H1 (cell line): Measurements from ENCODE around the gene DUS1L. TPM values are rescaled to one million over a fixed set of nuclear protein-coding genes. Genes with fewer than 3 reads are reported as not detected.

Source experiments
- CTCF ChIA-PET: fragments of 300-600 bp; sonication (Branson Sonifier 250); formaldehyde crosslinking; loops from one replicate; lab custom pipeline; 2021; ENCODE audit not compliant: partially characterized antibody; lab: Charles Lee
- POLR2A ChIA-PET: fragments of 300-600 bp; sonication (Branson Sonifier 250); formaldehyde crosslinking; loops from one replicate; lab custom pipeline; 2021; ENCODE audit warnings: inconsistent platforms; ENCODE audit not compliant: partially characterized antibody; lab: Charles Lee
- DNase-seq, 2 experiments: peaks; one replicate each; pipeline versions ENCODE4 v3.0.0 to v3.0.0-alpha.2; 2010 to 2022; ENCODE audit warnings: low spot score in 2 of 2, low read depth in 1 of 2, mixed read lengths in 1 of 2
- FAIRE-seq: peaks from 2 replicates; lab custom pipeline; 2011; peaks lifted over from hg19 to GRCh38; lab: Jason Lieb, UNC
- H2AFZ ChIP-seq: 2 replicates; pipeline ENCODE4 v1.8.1; 2012; ENCODE audit warnings: low read length, inconsistent platforms
- H2AK5ac ChIP-seq: 2 replicates; pipeline ENCODE4 v1.6.1; 2013; ENCODE audit warnings: low read depth, low read length
- H2BK120ac ChIP-seq: replicated peaks from 2 replicates; pipeline ENCODE3; 2013; ENCODE audit warnings: low read depth, low read length, inconsistent platforms
- H2BK12ac ChIP-seq: 2 replicates; pipeline ENCODE4 v1.6.1; 2013; ENCODE audit warnings: low read depth, low read length
- H2BK15ac ChIP-seq: 2 replicates; pipeline ENCODE4 v1.6.1; 2013; ENCODE audit warnings: low read length
- H2BK20ac ChIP-seq: 2 replicates; pipeline ENCODE4 v1.6.1; 2013; ENCODE audit warnings: low read length
- H2BK5ac ChIP-seq: 2 replicates; pipeline ENCODE4 v1.6.1; 2013; ENCODE audit warnings: low read depth, low read length
- H3K14ac ChIP-seq: 2 replicates; pipeline ENCODE4 v1.6.1; 2013; ENCODE audit warnings: inconsistent platforms; ENCODE audit not compliant: insufficient read length
- H3K18ac ChIP-seq: 2 replicates; pipeline ENCODE4 v1.6.1; 2013; ENCODE audit warnings: low read length; ENCODE audit errors: extremely low read depth
- H3K23ac ChIP-seq: 2 replicates; pipeline ENCODE4 v1.6.1; 2013; ENCODE audit warnings: inconsistent platforms; ENCODE audit not compliant: insufficient read length
- H3K23me2 ChIP-seq: 2 replicates; pipeline ENCODE4 v1.6.1; 2013; ENCODE audit warnings: low read depth, low read length
- H3K27ac ChIP-seq: 2 replicates; pipeline ENCODE4 v1.6.1; 2011; ENCODE audit warnings: low read depth, low read length, inconsistent platforms
- H3K27me3 ChIP-seq, 4 experiments: replicated peaks in 1 of 4; 1 replicate in 1 of 4; 2 replicates in 3 of 4; pipeline versions ENCODE4 v1.6.1 to v1.8.1; 2011 to 2013; ENCODE audit warnings: low read length in 3 of 4, mild to moderate bottlenecking in 3 of 4, inconsistent platforms in 2 of 4, mixed read lengths in 2 of 4, moderate library complexity in 1 of 4; ENCODE audit not compliant: control insufficient read depth in 3 of 4, insufficient read depth in 3 of 4; ENCODE audit errors: extremely low read depth in 1 of 4
- H3K36me3 ChIP-seq, 4 experiments: 2 replicates each; pipeline versions ENCODE4 v1.6.1 to v1.8.1; 2011 to 2013; ENCODE audit warnings: mild to moderate bottlenecking in 4 of 4, low read length in 3 of 4, moderate library complexity in 2 of 4, control low read depth in 1 of 4, inconsistent platforms in 1 of 4; ENCODE audit not compliant: insufficient read depth in 4 of 4, control insufficient read depth in 2 of 4
- H3K4ac ChIP-seq: replicated peaks from 2 replicates; pipeline ENCODE3; 2013; ENCODE audit warnings: low read length, low read depth, mixed read lengths, inconsistent platforms; ENCODE audit not compliant: insufficient read length
- H3K4me1 ChIP-seq, 4 experiments: replicated peaks in 1 of 4; 1 replicate in 1 of 4; 2 replicates in 3 of 4; pipeline versions ENCODE4 v1.6.1 to v1.8.1; 2011 to 2013; ENCODE audit warnings: low read length in 3 of 4, inconsistent platforms in 2 of 4, mixed read lengths in 1 of 4; ENCODE audit not compliant: insufficient read depth in 4 of 4, control insufficient read depth in 3 of 4
- H3K4me2 ChIP-seq, 2 experiments: 2 replicates each; pipeline versions ENCODE4 v1.6.1 to v1.8.1; 2011 to 2013; ENCODE audit warnings: low read depth in 2 of 2, low read length in 2 of 2, control low read depth in 1 of 2, inconsistent platforms in 1 of 2, mild to moderate bottlenecking in 1 of 2; ENCODE audit not compliant: insufficient read depth in 1 of 2
- H3K4me3 ChIP-seq, 4 experiments: fragments of 200-600, 300-600 bp in 1 of 4; sonication (generic), shearing (Covaris generic), sonication (Bioruptor Twin) in 1 of 4; 2 replicates each; pipeline versions ENCODE4 v1.5.1 to v1.8.1; 2011 to 2016; ENCODE audit warnings: low read length in 4 of 4, low read depth in 3 of 4, control low read depth in 2 of 4, inconsistent platforms in 2 of 4, mild to moderate bottlenecking in 2 of 4, mixed read lengths in 1 of 4, moderate library complexity in 1 of 4; ENCODE audit not compliant: insufficient read depth in 2 of 4; ENCODE audit errors: extremely low read depth in 1 of 4
- H3K56ac ChIP-seq: replicated peaks from 2 replicates; pipeline ENCODE3; 2013; ENCODE audit warnings: low read depth, mild to moderate bottlenecking, mixed read lengths, low read length, inconsistent platforms; ENCODE audit not compliant: insufficient read length
- H3K79me1 ChIP-seq: 2 replicates; pipeline ENCODE4 v1.6.1; 2013; ENCODE audit warnings: low read depth, low read length, control low read depth
- H3K79me2 ChIP-seq, 2 experiments: 2 replicates each; pipeline versions ENCODE4 v1.6.1 to v1.8.1; 2012 to 2013; ENCODE audit warnings: low read length in 2 of 2, mild to moderate bottlenecking in 2 of 2, inconsistent platforms in 1 of 2; ENCODE audit not compliant: insufficient read depth in 2 of 2, control insufficient read depth in 1 of 2
- H3K9ac ChIP-seq, 4 experiments: replicated peaks in 1 of 4; 1 replicate in 1 of 4; 2 replicates in 3 of 4; pipeline versions ENCODE4 v1.6.1 to v1.8.1; 2011 to 2013; ENCODE audit warnings: low read depth in 3 of 4, low read length in 3 of 4, control low read depth in 2 of 4, mild to moderate bottlenecking in 2 of 4, moderate library complexity in 2 of 4, inconsistent platforms in 1 of 4; ENCODE audit errors: extremely low read depth in 1 of 4
- H3K9me3 ChIP-seq, 2 experiments: 2 replicates each; pipeline versions ENCODE4 v1.6.1 to v1.8.1; 2012 to 2013; ENCODE audit warnings: mild to moderate bottlenecking in 2 of 2, moderate library complexity in 2 of 2, control low read depth in 1 of 2, inconsistent platforms in 1 of 2, low read depth in 1 of 2, low read length in 1 of 2, mixed read lengths in 1 of 2; ENCODE audit not compliant: insufficient read depth in 2 of 2
- H4K20me1 ChIP-seq, 2 experiments: replicated peaks in 1 of 2; 2 replicates each; pipeline versions ENCODE3 to v1.8.1; 2011 to 2013; ENCODE audit warnings: inconsistent platforms in 2 of 2, low read length in 2 of 2, mild to moderate bottlenecking in 1 of 2; ENCODE audit not compliant: insufficient read depth in 2 of 2, control insufficient read depth in 1 of 2
- H4K5ac ChIP-seq: 2 replicates; pipeline ENCODE4 v1.6.1; 2013; ENCODE audit warnings: low read length, low read depth, mixed read lengths, inconsistent platforms; ENCODE audit not compliant: insufficient read length
- H4K8ac ChIP-seq: 2 replicates; pipeline ENCODE4 v1.8.0; 2013; ENCODE audit warnings: mild to moderate bottlenecking, moderate library complexity, low read length, inconsistent platforms; ENCODE audit not compliant: insufficient read depth; ENCODE audit errors: extremely low read depth
- H4K91ac ChIP-seq: replicated peaks from 2 replicates; pipeline ENCODE3; 2013; ENCODE audit warnings: low read length, mixed read lengths, inconsistent platforms; ENCODE audit not compliant: insufficient read length
- CHD1 ChIP-seq: IDR thresholded peaks from 2 replicates; pipeline ENCODE4 v1.6.1; 2012; ENCODE audit warnings: low read depth, low read length, improper control_type of control experiment
- SP2 ChIP-seq: IDR thresholded peaks from 2 replicates; pipeline ENCODE4 v1.6.1; 2012; ENCODE audit warnings: mild to moderate bottlenecking, low read length, inconsistent platforms
- SRF ChIP-seq: IDR thresholded peaks from 2 replicates; pipeline ENCODE4 v1.6.1; 2011; ENCODE audit warnings: mild to moderate bottlenecking, low read depth, low read length, moderate library complexity
- WGBS, 2 experiments: shearing (Covaris generic) in 1 of 2; methylation state at CpG; one replicate each; pipeline versions ENCODE4 v1.1.6 to v1.1.7; 2013 to 2015; ENCODE audit warnings: low lambda C conversion rate in 2 of 2, mixed read lengths in 2 of 2, inconsistent platforms in 1 of 2, low coverage in 1 of 2, missing lambda C conversion rate in 1 of 2; ENCODE audit not compliant: insufficient replicate concordance in 2 of 2, insufficient coverage in 1 of 2, insufficient read length in 1 of 2; ENCODE audit errors: extremely low coverage in 1 of 2, missing lambda C conversion rate in 1 of 2; 5-methylcytosine and 5-hydroxymethylcytosine counted together
- polyA plus RNA-seq, 7 experiments: library from polyadenylated mRNA; depleted of rRNA in 3 of 7; stranded (reverse) in 5 of 7; unstranded in 2 of 7; fragments of >200 nt in 5 of 7; fragments of 200-250 nt in 2 of 7; gene quantifications; 1 replicate in 5 of 7; 2 replicates in 1 of 7; 4 replicates in 1 of 7; pipeline versions ENCODE4 v1.2.1 to v1.2.3, GENCODE V29; 2011 to 2013; ENCODE audit warnings: missing spikeins in 2 of 7, mixed read lengths in 2 of 7
- total RNA-seq: library from RNA; stranded (reverse); fragmentation: NEBNext Ultra II Directional; extraction: Animal tissue kit (Norgen Biotek cat#: 25700); gene quantifications from 2 replicates; pipeline ENCODE4 v1.2.1, GENCODE V29; 2021

DUS1L gene
- total and polyA plus RNA-seq, 2 of the 8 experiments (the other 6 are each of a cell fraction or from before 2014, with no cell fraction given), result 34.5 to 69.1 TPM

DNA sequence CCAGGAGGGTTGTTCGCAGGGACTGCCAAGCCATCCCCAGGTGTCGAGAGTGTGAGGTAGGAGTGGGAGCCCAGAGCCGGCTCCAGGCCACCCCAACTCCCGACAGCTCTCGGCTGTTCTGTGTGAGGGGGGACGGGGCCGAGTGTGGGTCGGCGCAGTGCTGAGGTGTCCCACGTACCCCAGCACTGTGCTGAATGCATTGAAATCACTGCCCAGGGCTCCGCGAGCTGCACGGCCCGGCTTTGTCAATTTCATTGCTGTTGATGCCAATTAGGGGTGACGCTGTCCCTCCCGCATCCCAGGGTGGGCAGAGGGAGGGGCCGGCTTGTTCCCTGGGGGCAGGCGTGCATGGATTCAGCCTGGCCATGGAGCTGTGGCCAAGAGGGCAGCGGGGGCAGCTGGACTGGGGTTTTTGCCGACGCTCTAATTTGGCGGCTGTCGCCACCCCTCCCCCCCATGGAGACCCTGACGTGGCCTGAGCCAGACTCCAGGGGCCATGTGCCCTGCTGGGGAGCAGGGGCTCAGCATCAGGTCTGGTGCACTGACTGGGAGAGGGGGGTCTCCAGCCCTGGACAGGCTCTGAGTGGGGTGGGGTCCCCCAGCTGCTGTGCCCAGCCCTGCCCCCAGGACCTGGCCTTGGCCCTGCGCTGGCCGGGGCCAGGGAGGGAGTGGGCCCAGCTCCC is 57.2 kb downstream of the DUS1L start:
- POLR2A ChIA-PET, result interaction anchor here (1.0 to 3.2 kb wide), 6 partner anchors 8 to 49 kb away, joined by 3 to 13 read pairs (median 5); partner anchors contain the start of genes CENPX and LRRC45
- WGBS, 2 experiments, result 94% methylated on average over 23 of the region's 26 CpGs; no CpG with 5 or more reads in 1 of the 2 experiments

More for the DNA sequence above, 57.2 kb downstream of the DUS1L start:
- H3K79me1 ChIP-seq, result peaks cover 3% of the 10 kb centered on the region
- H3K4me2 ChIP-seq, result no peak overlapping the region
- H2BK15ac ChIP-seq, result no peak overlapping the region
- no peak overlapping the region; a peak in 1 of 7 replicates for H3K9ac ChIP-seq
- H2AFZ ChIP-seq, result no peak overlapping the region
- FAIRE-seq (no peak), DNase-seq (no peak)
- no peaks in the 10 kb centered on the region for H3K27me3 ChIP-seq
- no peak overlapping the region for H2BK12ac ChIP-seq
- CTCF ChIA-PET, result interaction anchor here (1.0 to 3.4 kb wide), 7 partner anchors 10 to 49 kb away, joined by 3 to 16 read pairs (median 5); no protein-coding TSS in a partner anchor
- no peak overlapping the region for H2BK5ac ChIP-seq
- no peak overlapping the region for H3K4ac ChIP-seq
- 0 out of 2 replicates have a peak, but pooled peaks cover 1% of the 10 kb centered on the region for H3K23me2 ChIP-seq
- peaks cover 3 to 4% of the 10 kb centered on the region in 2 experiments for H4K20me1 ChIP-seq
- no peak overlapping the region for H4K91ac ChIP-seq
- no peak overlapping the region for H3K4me3 ChIP-seq
- H3K4me1 ChIP-seq, result peaks cover 0 to 1% (median 0%) of the 10 kb centered on the region in 4 experiments; a peak in 1 of 7 replicates
- H3K56ac ChIP-seq, result no peak overlapping the region
- H3K18ac ChIP-seq, result no peak overlapping the region
- H3K14ac ChIP-seq, result no peak overlapping the region
- no peak overlapping the region for H2BK20ac ChIP-seq
- TF ChIP-seq SRF, result no peak
- TF ChIP-seq SP2, result no peak
- TF ChIP-seq CHD1, result no peak
- H2AK5ac ChIP-seq, result no peak overlapping the region
- no peaks in the 10 kb centered on the region for H3K9me3 ChIP-seq
- H3K27ac ChIP-seq, result no peak overlapping the region
- no peak overlapping the region for H3K23ac ChIP-seq
- H4K5ac ChIP-seq, result no peak overlapping the region
- H4K8ac ChIP-seq, result no peak overlapping the region
- H2BK120ac ChIP-seq, result no peak overlapping the region
- H3K36me3 ChIP-seq, result no peaks in the 10 kb centered on the region; a peak in 2 of 8 replicates
- no peaks in the 10 kb centered on the region for H3K79me2 ChIP-seq
